WTC11 (cell line): Measurements from ENCODE around the gene SBF2. TPM values are rescaled to one million over a fixed set of nuclear protein-coding genes. Genes with fewer than 3 reads are reported as not detected.

ENCODE experiments used
- ATAC-seq: fragments of 200-7000 bp; cut with Tn5 transposase; 2 replicates; pipeline ENCODE4 v1.10.0; 2021; ENCODE audit warnings: mild to moderate bottlenecking, moderate library complexity
- CTCF ChIA-PET: fragments of 300-600 bp; sonication (Branson Sonifier 250); formaldehyde crosslinking; loops from one replicate; lab custom pipeline; 2021; ENCODE audit warnings: antibody characterized with exemption; lab: Charles Lee
- POLR2A ChIA-PET: fragments of 350-600 bp; sonication (Branson Sonifier 250); formaldehyde crosslinking; loops from one replicate; lab custom pipeline; 2021; ENCODE audit warnings: antibody characterized with exemption; lab: Charles Lee
- DNase-seq: peaks from one replicate; pipeline ENCODE4 v3.0.0; 2021; ENCODE audit warnings: low spot score
- H3K27ac Mint-ChIP-seq: 2 replicates; pipeline ENCODE4 v1.8.0; 2021; ENCODE audit warnings: mixed read lengths
- H3K27me3 Mint-ChIP-seq: 2 replicates; pipeline ENCODE4 v1.8.0; 2021; ENCODE audit warnings: low read depth, mild to moderate bottlenecking, moderate library complexity, mixed read lengths
- H3K36me3 Mint-ChIP-seq: 2 replicates; pipeline ENCODE4 v1.8.0; 2021; ENCODE audit warnings: mixed read lengths
- H3K4me1 Mint-ChIP-seq: 2 replicates; pipeline ENCODE4 v1.8.0; 2022; ENCODE audit warnings: mixed read lengths
- H3K4me3 Mint-ChIP-seq: 2 replicates; pipeline ENCODE4 v1.8.0; 2021; ENCODE audit warnings: mild to moderate bottlenecking, moderate library complexity, mixed read lengths
- H3K9me3 Mint-ChIP-seq: 2 replicates; pipeline ENCODE4 v1.8.0; 2021; ENCODE audit warnings: mixed read lengths
- ATF1 ChIP-seq: sonication (generic); formaldehyde crosslinking; IDR thresholded peaks from 2 replicates; pipeline ENCODE4 v1.8.1; 2023; ENCODE audit warnings: mild to moderate bottlenecking, moderate library complexity, missing genetic modification reagents
- ATF2 ChIP-seq: sonication (generic); formaldehyde crosslinking; IDR thresholded peaks from 2 replicates; pipeline ENCODE4 v1.8.1; 2022; ENCODE audit warnings: low read depth, missing genetic modification reagents, borderline replicate concordance
- ETV6 ChIP-seq: sonication (generic); formaldehyde crosslinking; IDR thresholded peaks from 2 replicates; pipeline ENCODE4 v1.8.1; 2022; ENCODE audit warnings: mild to moderate bottlenecking, missing genetic modification reagents
- FOXP1 ChIP-seq: sonication (generic); formaldehyde crosslinking; IDR thresholded peaks from 2 replicates; pipeline ENCODE4 v1.8.0; 2022; ENCODE audit warnings: missing genetic modification reagents, mild to moderate bottlenecking, moderate library complexity, borderline replicate concordance
- JUN ChIP-seq: sonication (generic); formaldehyde crosslinking; IDR thresholded peaks from 2 replicates; pipeline ENCODE4 v1.8.0; 2023; ENCODE audit warnings: mild to moderate bottlenecking, missing genetic modification reagents
- MLX ChIP-seq: sonication (generic); formaldehyde crosslinking; IDR thresholded peaks from 2 replicates; pipeline ENCODE4 v1.8.1; 2023; ENCODE audit warnings: mild to moderate bottlenecking, missing genetic modification reagents, moderate library complexity
- NR1H2 ChIP-seq: sonication (generic); formaldehyde crosslinking; IDR thresholded peaks from 2 replicates; pipeline ENCODE4 v1.9.0; 2021; ENCODE audit warnings: mild to moderate bottlenecking, moderate library complexity, missing genetic modification reagents
- ZBTB21 ChIP-seq: sonication (generic); formaldehyde crosslinking; IDR thresholded peaks from 2 replicates; pipeline ENCODE4 v1.8.1; 2023; ENCODE audit warnings: mild to moderate bottlenecking, missing genetic modification reagents, borderline replicate concordance
- ZNF317 ChIP-seq: sonication (generic); formaldehyde crosslinking; IDR thresholded peaks from 2 replicates; pipeline ENCODE4 v1.8.1; 2023; ENCODE audit warnings: low read depth, mild to moderate bottlenecking, moderate library complexity, missing genetic modification reagents, borderline replicate concordance
- ZNF396 ChIP-seq: fragments of 250-450 bp; sonication (Bioruptor Pico); IDR thresholded peaks from 2 replicates; pipeline ENCODE4 v1.8.0; 2021; ENCODE audit warnings: mild to moderate bottlenecking, moderate library complexity, borderline replicate concordance
- total RNA-seq: library from RNA; stranded (reverse); gene quantifications from 3 replicates; pipeline ENCODE4 v1.2.3, GENCODE V29; 2021
- TF ChIP-seq, protein P1 (sequence below): sonication (generic); formaldehyde crosslinking; IDR thresholded peaks from 2 replicates; pipeline ENCODE4 v1.8.0; 2023; ENCODE audit warnings: mild to moderate bottlenecking, missing genetic modification reagents
- TF ChIP-seq, protein P2 (sequence below): sonication (generic); formaldehyde crosslinking; IDR thresholded peaks from 2 replicates; pipeline ENCODE4 v1.8.0; 2023; ENCODE audit warnings: missing genetic modification reagents
- TF ChIP-seq, protein P3 (sequence below): fragments of 250-450 bp; sonication (Bioruptor Pico); IDR thresholded peaks from 2 replicates; pipeline ENCODE4 v1.9.0; 2021; ENCODE audit warnings: mild to moderate bottlenecking
- TF ChIP-seq, protein P4 (sequence below): sonication (generic); formaldehyde crosslinking; IDR thresholded peaks from 2 replicates; pipeline ENCODE4 v1.8.0; 2022; ENCODE audit warnings: mild to moderate bottlenecking, missing genetic modification reagents
- TF ChIP-seq, protein P5 (sequence below): sonication (generic); formaldehyde crosslinking; conservative IDR thresholded peaks from 2 replicates; pipeline ENCODE4 v1.8.1; 2022; ENCODE audit warnings: mild to moderate bottlenecking, missing genetic modification reagents

The SBF2 gene
- total RNA-seq, 1 experiment from 2014 or later, result 47.6 TPM

DNA sequence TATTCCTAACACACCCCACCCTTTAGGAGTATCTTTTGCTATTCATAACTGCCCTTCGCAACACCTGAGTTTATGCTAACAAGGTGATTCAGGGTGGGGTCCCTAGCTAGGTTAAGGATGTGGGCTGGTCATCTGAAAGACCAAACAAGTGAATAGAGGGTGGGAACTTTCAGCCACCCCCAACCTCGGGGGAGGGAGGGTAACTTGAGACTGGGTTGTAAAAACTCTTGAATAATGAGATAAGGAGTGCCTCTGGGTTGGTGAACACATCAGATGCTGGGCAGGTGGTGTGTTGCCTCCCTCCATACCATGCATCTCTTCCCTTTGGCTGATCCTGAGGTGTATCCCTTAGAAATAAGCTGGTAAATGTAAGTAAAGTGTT is 518.6 kb downstream of the SBF2 start:
- Mint-ChIP-seq H3K27me3 (no peaks in the 10 kb centered on the region), H3K9me3 (no peaks in the 10 kb centered on the region), H3K36me3 (peaks cover 19% of the 10 kb centered on the region), H3K4me1 (peaks cover 35% of the 10 kb centered on the region), H3K4me3 (no peak overlapping the region), H3K27ac (no peak overlapping the region)
- DNase-seq (peak; percentile 53), ATAC-seq (peak; percentile 83)
- POLR2A ChIA-PET, result interaction anchor here (0.6 kb wide), 1 partner anchor 465 kb away, joined by 5 read pairs; no protein-coding TSS in a partner anchor
- TF ChIP-seq ZBTB21 (CRISPR knock-in tag) (no peak), MLX (CRISPR knock-in tag) (no peak), ZNF317 (CRISPR knock-in tag) (no peak), ATF1 (CRISPR knock-in tag) (no peak), JUN (CRISPR knock-in tag) (no peak), FOXP1 (CRISPR knock-in tag) (no peak), NR1H2 (no peak), ETV6 (CRISPR knock-in tag) (no peak), ZNF396 (CRISPR knock-in tag) (no peak), ATF2 (CRISPR knock-in tag) (no peak)
- TF ChIP-seq, protein P1, sequence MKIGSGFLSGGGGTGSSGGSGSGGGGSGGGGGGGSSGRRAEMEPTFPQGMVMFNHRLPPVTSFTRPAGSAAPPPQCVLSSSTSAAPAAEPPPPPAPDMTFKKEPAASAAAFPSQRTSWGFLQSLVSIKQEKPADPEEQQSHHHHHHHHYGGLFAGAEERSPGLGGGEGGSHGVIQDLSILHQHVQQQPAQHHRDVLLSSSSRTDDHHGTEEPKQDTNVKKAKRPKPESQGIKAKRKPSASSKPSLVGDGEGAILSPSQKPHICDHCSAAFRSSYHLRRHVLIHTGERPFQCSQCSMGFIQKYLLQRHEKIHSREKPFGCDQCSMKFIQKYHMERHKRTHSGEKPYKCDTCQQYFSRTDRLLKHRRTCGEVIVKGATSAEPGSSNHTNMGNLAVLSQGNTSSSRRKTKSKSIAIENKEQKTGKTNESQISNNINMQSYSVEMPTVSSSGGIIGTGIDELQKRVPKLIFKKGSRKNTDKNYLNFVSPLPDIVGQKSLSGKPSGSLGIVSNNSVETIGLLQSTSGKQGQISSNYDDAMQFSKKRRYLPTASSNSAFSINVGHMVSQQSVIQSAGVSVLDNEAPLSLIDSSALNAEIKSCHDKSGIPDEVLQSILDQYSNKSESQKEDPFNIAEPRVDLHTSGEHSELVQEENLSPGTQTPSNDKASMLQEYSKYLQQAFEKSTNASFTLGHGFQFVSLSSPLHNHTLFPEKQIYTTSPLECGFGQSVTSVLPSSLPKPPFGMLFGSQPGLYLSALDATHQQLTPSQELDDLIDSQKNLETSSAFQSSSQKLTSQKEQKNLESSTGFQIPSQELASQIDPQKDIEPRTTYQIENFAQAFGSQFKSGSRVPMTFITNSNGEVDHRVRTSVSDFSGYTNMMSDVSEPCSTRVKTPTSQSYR (CRISPR knock-in tag), result no peak
- TF ChIP-seq, protein P2, sequence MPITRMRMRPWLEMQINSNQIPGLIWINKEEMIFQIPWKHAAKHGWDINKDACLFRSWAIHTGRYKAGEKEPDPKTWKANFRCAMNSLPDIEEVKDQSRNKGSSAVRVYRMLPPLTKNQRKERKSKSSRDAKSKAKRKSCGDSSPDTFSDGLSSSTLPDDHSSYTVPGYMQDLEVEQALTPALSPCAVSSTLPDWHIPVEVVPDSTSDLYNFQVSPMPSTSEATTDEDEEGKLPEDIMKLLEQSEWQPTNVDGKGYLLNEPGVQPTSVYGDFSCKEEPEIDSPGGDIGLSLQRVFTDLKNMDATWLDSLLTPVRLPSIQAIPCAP (CRISPR knock-in tag), result no peak
- TF ChIP-seq, protein P3, sequence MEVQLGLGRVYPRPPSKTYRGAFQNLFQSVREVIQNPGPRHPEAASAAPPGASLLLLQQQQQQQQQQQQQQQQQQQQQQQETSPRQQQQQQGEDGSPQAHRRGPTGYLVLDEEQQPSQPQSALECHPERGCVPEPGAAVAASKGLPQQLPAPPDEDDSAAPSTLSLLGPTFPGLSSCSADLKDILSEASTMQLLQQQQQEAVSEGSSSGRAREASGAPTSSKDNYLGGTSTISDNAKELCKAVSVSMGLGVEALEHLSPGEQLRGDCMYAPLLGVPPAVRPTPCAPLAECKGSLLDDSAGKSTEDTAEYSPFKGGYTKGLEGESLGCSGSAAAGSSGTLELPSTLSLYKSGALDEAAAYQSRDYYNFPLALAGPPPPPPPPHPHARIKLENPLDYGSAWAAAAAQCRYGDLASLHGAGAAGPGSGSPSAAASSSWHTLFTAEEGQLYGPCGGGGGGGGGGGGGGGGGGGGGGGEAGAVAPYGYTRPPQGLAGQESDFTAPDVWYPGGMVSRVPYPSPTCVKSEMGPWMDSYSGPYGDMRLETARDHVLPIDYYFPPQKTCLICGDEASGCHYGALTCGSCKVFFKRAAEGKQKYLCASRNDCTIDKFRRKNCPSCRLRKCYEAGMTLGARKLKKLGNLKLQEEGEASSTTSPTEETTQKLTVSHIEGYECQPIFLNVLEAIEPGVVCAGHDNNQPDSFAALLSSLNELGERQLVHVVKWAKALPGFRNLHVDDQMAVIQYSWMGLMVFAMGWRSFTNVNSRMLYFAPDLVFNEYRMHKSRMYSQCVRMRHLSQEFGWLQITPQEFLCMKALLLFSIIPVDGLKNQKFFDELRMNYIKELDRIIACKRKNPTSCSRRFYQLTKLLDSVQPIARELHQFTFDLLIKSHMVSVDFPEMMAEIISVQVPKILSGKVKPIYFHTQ (CRISPR knock-in tag), result no peak
- TF ChIP-seq, protein P4, sequence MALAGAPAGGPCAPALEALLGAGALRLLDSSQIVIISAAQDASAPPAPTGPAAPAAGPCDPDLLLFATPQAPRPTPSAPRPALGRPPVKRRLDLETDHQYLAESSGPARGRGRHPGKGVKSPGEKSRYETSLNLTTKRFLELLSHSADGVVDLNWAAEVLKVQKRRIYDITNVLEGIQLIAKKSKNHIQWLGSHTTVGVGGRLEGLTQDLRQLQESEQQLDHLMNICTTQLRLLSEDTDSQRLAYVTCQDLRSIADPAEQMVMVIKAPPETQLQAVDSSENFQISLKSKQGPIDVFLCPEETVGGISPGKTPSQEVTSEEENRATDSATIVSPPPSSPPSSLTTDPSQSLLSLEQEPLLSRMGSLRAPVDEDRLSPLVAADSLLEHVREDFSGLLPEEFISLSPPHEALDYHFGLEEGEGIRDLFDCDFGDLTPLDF, result no peak
- TF ChIP-seq, protein P5, sequence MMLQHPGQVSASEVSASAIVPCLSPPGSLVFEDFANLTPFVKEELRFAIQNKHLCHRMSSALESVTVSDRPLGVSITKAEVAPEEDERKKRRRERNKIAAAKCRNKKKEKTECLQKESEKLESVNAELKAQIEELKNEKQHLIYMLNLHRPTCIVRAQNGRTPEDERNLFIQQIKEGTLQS (CRISPR knock-in tag), result no peak
- CTCF ChIA-PET, result interaction anchor here (0.8 to 1.6 kb wide), 2 partner anchors 17 to 62 kb away, joined by 3 to 7 read pairs; no protein-coding TSS in a partner anchor
